Measurements from ENCODE around the gene CCNL2. TPM values are rescaled to one million over a fixed set of nuclear protein-coding genes. Genes with fewer than 3 reads are reported as not detected.
A peak's percentile ranks its signal among the peaks of the same experiment; 100 is the strongest.

The CCNL2 gene
- total and polyA plus RNA-seq, 2 of the 13 experiments (the other 11 are each of a cell fraction or from before 2014, with no cell fraction given), result 105 to 340 TPM

DNA sequence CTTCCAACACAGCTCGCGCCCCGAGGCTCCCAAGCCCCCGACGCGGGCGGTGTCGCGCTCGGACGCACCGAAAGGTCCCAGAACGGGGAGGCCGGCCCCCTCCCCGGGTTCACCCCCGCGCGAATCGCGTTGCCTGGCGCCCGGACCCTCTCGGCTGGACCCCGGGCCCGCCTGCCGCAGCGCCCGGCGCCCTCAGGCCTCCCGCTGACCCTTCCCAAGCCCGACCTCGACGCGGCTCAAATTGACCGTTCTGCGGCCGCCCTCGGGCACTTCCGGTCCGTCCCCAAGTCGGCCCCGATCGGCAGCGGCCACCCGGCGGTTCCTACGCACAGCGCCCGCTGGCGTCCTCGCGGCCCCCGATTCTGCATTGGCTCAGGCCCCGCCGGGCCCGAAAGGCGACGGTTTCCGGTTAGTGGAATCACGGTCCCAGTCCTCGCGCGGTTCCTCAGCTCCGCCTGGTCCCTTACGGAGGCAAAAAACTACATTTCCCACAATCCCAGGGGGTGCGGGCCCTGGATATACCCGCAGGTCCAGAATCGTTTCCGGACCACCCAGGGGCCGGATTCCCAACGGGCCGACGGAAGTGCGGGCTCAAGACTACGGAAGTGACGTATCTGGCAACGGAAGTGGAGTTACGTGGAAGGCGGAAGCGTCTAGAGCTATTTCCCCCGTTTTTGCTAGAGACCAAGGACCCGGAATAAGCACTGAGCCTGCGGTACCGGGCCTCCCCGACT, 24.0 kb downstream of the CCNL2 start, which contains the start of gene AURKAIP1 (continued):
- TF ChIP-seq, protein P1, sequence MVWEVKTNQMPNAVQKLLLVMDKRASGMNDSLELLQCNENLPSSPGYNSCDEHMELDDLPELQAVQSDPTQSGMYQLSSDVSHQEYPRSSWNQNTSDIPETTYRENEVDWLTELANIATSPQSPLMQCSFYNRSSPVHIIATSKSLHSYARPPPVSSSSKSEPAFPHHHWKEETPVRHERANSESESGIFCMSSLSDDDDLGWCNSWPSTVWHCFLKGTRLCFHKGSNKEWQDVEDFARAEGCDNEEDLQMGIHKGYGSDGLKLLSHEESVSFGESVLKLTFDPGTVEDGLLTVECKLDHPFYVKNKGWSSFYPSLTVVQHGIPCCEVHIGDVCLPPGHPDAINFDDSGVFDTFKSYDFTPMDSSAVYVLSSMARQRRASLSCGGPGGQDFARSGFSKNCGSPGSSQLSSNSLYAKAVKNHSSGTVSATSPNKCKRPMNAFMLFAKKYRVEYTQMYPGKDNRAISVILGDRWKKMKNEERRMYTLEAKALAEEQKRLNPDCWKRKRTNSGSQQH (CRISPR knock-in tag; IDR thresholded peaks at IDR 0.05; ENCODE audit: low read depth), result peak; percentile 98
- TF ChIP-seq SNAPC2 (CRISPR knock-in tag; IDR thresholded peaks at IDR 0.05) (no peak; the same call in none of the 2 replicates), EZH2 (conservative IDR thresholded peaks at IDR 0.05; ENCODE audit: low read depth, low read length) (no peak), ZKSCAN8 (CRISPR knock-in tag; IDR thresholded peaks at IDR 0.05; ENCODE audit: borderline replicate concordance) (peak; percentile 89; the same call in 1 of the 2 replicates), NFYB (CRISPR knock-in tag; IDR thresholded peaks at IDR 0.05) (peak; percentile 70), FOXA3 (CRISPR knock-in tag; IDR thresholded peaks at IDR 0.05) (peak; percentile 82), ZNF224 (CRISPR knock-in tag; IDR thresholded peaks at IDR 0.05) (peak; percentile 44; the same call in 1 of the 2 replicates), WIZ (CRISPR knock-in tag; IDR thresholded peaks at IDR 0.05) (no peak; the same call in 1 of the 2 replicates), ZSCAN25 (CRISPR knock-in tag; IDR thresholded peaks at IDR 0.05) (peak; percentile 90), RFXANK (CRISPR knock-in tag; IDR thresholded peaks at IDR 0.05) (peak; percentile 87; the same call in 1 of the 2 replicates), ZNF75D (CRISPR knock-in tag; IDR thresholded peaks at IDR 0.05; ENCODE audit: borderline replicate concordance) (no peak), SETDB1 (CRISPR knock-in tag; IDR thresholded peaks at IDR 0.05; ENCODE audit: borderline replicate concordance) (no peak), ZC3H4 (CRISPR knock-in tag; IDR thresholded peaks at IDR 0.05; ENCODE audit: borderline replicate concordance) (no peak), ZNF317 (CRISPR knock-in tag; IDR thresholded peaks at IDR 0.05) (peak; percentile 77), HHEX (CRISPR knock-in tag; IDR thresholded peaks at IDR 0.05) (no peak), ESRRA (CRISPR knock-in tag; IDR thresholded peaks at IDR 0.05; ENCODE audit: low read depth) (peak; percentile 80; the same call in 1 of the 2 replicates), NFE2 (CRISPR knock-in tag; IDR thresholded peaks at IDR 0.05) (no peak), NR2F2 (IDR thresholded peaks at IDR 0.05; ENCODE audit: borderline replicate concordance, low read depth) (peak; percentile 59; the same call in 1 of the 2 replicates), KDM3A (CRISPR knock-in tag; IDR thresholded peaks at IDR 0.05; ENCODE audit: low read depth) (peak; percentile 97), ZNF737 (CRISPR knock-in tag; IDR thresholded peaks at IDR 0.05; ENCODE audit: borderline replicate concordance) (no peak), GABPA (IDR thresholded peaks at IDR 0.05; ENCODE audit: low read depth, low read length) (peak; percentile 88), GABPA (CRISPR knock-in tag; IDR thresholded peaks at IDR 0.05; ENCODE audit: low read depth) (peak; percentile 93)
- TF ChIP-seq, protein P2, sequence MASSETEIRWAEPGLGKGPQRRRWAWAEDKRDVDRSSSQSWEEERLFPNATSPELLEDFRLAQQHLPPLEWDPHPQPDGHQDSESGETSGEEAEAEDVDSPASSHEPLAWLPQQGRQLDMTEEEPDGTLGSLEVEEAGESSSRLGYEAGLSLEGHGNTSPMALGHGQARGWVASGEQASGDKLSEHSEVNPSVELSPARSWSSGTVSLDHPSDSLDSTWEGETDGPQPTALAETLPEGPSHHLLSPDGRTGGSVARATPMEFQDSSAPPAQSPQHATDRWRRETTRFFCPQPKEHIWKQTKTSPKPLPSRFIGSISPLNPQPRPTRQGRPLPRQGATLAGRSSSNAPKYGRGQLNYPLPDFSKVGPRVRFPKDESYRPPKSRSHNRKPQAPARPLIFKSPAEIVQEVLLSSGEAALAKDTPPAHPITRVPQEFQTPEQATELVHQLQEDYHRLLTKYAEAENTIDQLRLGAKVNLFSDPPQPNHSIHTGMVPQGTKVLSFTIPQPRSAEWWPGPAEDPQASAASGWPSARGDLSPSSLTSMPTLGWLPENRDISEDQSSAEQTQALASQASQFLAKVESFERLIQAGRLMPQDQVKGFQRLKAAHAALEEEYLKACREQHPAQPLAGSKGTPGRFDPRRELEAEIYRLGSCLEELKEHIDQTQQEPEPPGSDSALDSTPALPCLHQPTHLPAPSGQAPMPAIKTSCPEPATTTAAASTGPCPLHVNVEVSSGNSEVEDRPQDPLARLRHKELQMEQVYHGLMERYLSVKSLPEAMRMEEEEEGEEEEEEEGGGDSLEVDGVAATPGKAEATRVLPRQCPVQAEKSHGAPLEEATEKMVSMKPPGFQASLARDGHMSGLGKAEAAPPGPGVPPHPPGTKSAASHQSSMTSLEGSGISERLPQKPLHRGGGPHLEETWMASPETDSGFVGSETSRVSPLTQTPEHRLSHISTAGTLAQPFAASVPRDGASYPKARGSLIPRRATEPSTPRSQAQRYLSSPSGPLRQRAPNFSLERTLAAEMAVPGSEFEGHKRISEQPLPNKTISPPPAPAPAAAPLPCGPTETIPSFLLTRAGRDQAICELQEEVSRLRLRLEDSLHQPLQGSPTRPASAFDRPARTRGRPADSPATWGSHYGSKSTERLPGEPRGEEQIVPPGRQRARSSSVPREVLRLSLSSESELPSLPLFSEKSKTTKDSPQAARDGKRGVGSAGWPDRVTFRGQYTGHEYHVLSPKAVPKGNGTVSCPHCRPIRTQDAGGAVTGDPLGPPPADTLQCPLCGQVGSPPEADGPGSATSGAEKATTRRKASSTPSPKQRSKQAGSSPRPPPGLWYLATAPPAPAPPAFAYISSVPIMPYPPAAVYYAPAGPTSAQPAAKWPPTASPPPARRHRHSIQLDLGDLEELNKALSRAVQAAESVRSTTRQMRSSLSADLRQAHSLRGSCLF (CRISPR knock-in tag; IDR thresholded peaks at IDR 0.05; ENCODE audit: borderline replicate concordance), result no peak
- TF ChIP-seq, protein P3, sequence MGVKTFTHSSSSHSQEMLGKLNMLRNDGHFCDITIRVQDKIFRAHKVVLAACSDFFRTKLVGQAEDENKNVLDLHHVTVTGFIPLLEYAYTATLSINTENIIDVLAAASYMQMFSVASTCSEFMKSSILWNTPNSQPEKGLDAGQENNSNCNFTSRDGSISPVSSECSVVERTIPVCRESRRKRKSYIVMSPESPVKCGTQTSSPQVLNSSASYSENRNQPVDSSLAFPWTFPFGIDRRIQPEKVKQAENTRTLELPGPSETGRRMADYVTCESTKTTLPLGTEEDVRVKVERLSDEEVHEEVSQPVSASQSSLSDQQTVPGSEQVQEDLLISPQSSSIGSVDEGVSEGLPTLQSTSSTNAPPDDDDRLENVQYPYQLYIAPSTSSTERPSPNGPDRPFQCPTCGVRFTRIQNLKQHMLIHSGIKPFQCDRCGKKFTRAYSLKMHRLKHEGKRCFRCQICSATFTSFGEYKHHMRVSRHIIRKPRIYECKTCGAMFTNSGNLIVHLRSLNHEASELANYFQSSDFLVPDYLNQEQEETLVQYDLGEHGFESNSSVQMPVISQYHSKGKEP (CRISPR knock-in tag; IDR thresholded peaks at IDR 0.05), result peak; percentile 66; the same call in 1 of the 2 replicates
